ENCODE data around the gene NOX3. TPM values are rescaled to one million over a fixed set of nuclear protein-coding genes. Genes with fewer than 3 reads are reported as not detected.

The NOX3 gene
- total and polyA plus RNA-seq, 2 of the 8 experiments (the other 6 are each of a cell fraction or from before 2014, with no cell fraction given) = not detected

GRCh38 chr6:155378276-155378675, 77.4 kb downstream of the NOX3 start:
- no peak overlapping the region for H3K4me2 ChIP-seq (ENCODE audit: insufficient read depth in 1 of 2, low read depth in 2 of 2, low read length in 2 of 2)
- H3K79me1 ChIP-seq (ENCODE audit: low read depth, low read length) = no peaks in the 10 kb centered on the region
- no peak overlapping the region for H3K56ac ChIP-seq (replicated peaks; ENCODE audit: insufficient read length, low read depth, low read length)
- no peak overlapping the region for H3K27ac ChIP-seq (ENCODE audit: low read depth, low read length)
- H4K5ac ChIP-seq (ENCODE audit: insufficient read length, low read depth, low read length) = no peak overlapping the region
- H2BK120ac ChIP-seq (replicated peaks; ENCODE audit: low read depth, low read length) = no peak overlapping the region
- no peak overlapping the region for H2BK15ac ChIP-seq (ENCODE audit: low read length)
- H2BK12ac ChIP-seq (ENCODE audit: low read depth, low read length) = no peak overlapping the region
- POLR2A ChIA-PET (ENCODE audit: partially characterized antibody) = no interaction called here
- H3K14ac ChIP-seq (ENCODE audit: insufficient read length) = no peak overlapping the region
- H3K23ac ChIP-seq (ENCODE audit: insufficient read length) = no peak overlapping the region
- H3K9me3 ChIP-seq (ENCODE audit: insufficient read depth in 2 of 2, low read depth in 1 of 2, low read length in 1 of 2) = no peaks in the 10 kb centered on the region
- H3K27me3 ChIP-seq (replicated peaks in 1 of 4; ENCODE audit: control insufficient read depth in 3 of 4, extremely low read depth in 1 of 4, insufficient read depth in 3 of 4, low read length in 3 of 4) = no peaks in the 10 kb centered on the region
- H4K20me1 ChIP-seq (replicated peaks in 1 of 2; ENCODE audit: control insufficient read depth in 1 of 2, insufficient read depth in 2 of 2, low read length in 2 of 2) = no peaks in the 10 kb centered on the region
- no peak overlapping the region for H2BK5ac ChIP-seq (ENCODE audit: low read depth, low read length)
- no peak overlapping the region for H3K18ac ChIP-seq (ENCODE audit: extremely low read depth, low read length)
- H3K9ac ChIP-seq (replicated peaks in 1 of 4; ENCODE audit: extremely low read depth in 1 of 4, low read depth in 3 of 4, low read length in 3 of 4) = no peak overlapping the region
- DNase-seq (ENCODE audit: low read depth in 1 of 2, low spot score in 2 of 2) (no peak), FAIRE-seq (no peak)
- H4K8ac ChIP-seq (ENCODE audit: extremely low read depth, insufficient read depth, low read length) = no peak overlapping the region
- H2AK5ac ChIP-seq (ENCODE audit: low read depth, low read length) = no peak overlapping the region
- no peak overlapping the region for H4K91ac ChIP-seq (replicated peaks; ENCODE audit: insufficient read length, low read length)
- H3K4me3 ChIP-seq (ENCODE audit: extremely low read depth in 1 of 4, insufficient read depth in 2 of 4, low read depth in 3 of 4, low read length in 4 of 4) = no peak overlapping the region
- TF ChIP-seq RXRA (IDR thresholded peaks at IDR 0.05; ENCODE audit: insufficient read depth, low read depth, low read length) = no peak
- no peak for TF ChIP-seq CHD1 (IDR thresholded peaks at IDR 0.05; ENCODE audit: low read depth, low read length)
- no peak for TF ChIP-seq CREB1 (IDR thresholded peaks at IDR 0.05)
- TF ChIP-seq YY1 (IDR thresholded peaks at IDR 0.05; ENCODE audit: low read depth, low read length) = no peak
- TF ChIP-seq KDM5A (IDR thresholded peaks at IDR 0.05; ENCODE audit: low read length) = no peak
- TF ChIP-seq SIX5 (IDR thresholded peaks at IDR 0.05; ENCODE audit: low read depth, low read length) = no peak
- TF ChIP-seq CTBP2 (IDR thresholded peaks at IDR 0.05; ENCODE audit: borderline replicate concordance, insufficient read depth, insufficient read length, low read length) = no peak
- TF ChIP-seq SIRT6 (IDR thresholded peaks at IDR 0.05; ENCODE audit: low read length) = no peak
- H3K79me2 ChIP-seq (ENCODE audit: control insufficient read depth in 1 of 2, insufficient read depth in 2 of 2, low read length in 2 of 2) = no peaks in the 10 kb centered on the region
- H3K4ac ChIP-seq (replicated peaks; ENCODE audit: insufficient read length, low read depth, low read length) = no peak overlapping the region
- CTCF ChIA-PET (ENCODE audit: partially characterized antibody) = no interaction called here
- no peak overlapping the region for H2BK20ac ChIP-seq (ENCODE audit: low read length)
- no peaks in the 10 kb centered on the region for H3K4me1 ChIP-seq (replicated peaks in 1 of 4; ENCODE audit: control insufficient read depth in 3 of 4, insufficient read depth in 4 of 4, low read length in 3 of 4)
- no peaks in the 10 kb centered on the region for H3K36me3 ChIP-seq (ENCODE audit: control insufficient read depth in 2 of 4, insufficient read depth in 4 of 4, low read length in 3 of 4)
- H2AFZ ChIP-seq (ENCODE audit: low read length) = no peak overlapping the region
- H3K23me2 ChIP-seq (ENCODE audit: low read depth, low read length) = no peaks in the 10 kb centered on the region
